ENCODE results near the gene ZNF138. TPM values are rescaled to one million over a fixed set of nuclear protein-coding genes. Genes with fewer than 3 reads are reported as not detected.
"Not testable (repeated sequence)": the region's sequence is repeated elsewhere in the genome, so short reads cannot be mapped to it uniquely, and the experiment has no call there.

ZNF138 gene
- total RNA-seq, 1 donor from 2014 or later: 17.1 TPM

DNA sequence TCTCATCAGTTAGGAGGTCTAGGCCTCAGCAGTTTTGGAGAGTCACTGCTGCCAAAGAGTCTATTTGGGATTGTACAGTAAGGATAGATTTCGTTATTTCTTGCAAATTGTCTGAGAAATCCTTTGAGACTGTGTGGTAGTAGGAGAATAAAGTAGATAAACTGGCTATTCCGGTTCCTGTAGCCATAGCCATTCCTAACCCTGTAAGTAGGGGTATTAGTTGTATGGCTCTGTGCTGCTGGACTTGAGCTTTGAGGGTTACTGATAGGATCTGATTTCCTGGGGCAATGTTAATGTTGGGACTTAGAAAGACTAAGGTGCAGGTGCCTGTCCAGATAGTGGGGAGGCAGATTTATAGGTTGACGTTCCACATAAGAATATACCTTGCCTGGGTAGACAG lies 36.1 kb upstream of the ZNF138 start:
- peaks cover 29% of the 10 kb centered on the region for H3K9me3 Mint-ChIP-seq
- H3K27me3 Mint-ChIP-seq (ENCODE audit: low read depth): no peaks in the 10 kb centered on the region
- no peak for DNase-seq (ENCODE audit: low spot score in 2 of 2, unreplicated experiment in 2 of 2)
- H3K36me3 Mint-ChIP-seq: peaks cover 3% of the 10 kb centered on the region
- no peaks in the 10 kb centered on the region for H3K4me1 Mint-ChIP-seq
- no peak overlapping the region for H3K27ac Mint-ChIP-seq
- TF ChIP-seq, protein P1, sequence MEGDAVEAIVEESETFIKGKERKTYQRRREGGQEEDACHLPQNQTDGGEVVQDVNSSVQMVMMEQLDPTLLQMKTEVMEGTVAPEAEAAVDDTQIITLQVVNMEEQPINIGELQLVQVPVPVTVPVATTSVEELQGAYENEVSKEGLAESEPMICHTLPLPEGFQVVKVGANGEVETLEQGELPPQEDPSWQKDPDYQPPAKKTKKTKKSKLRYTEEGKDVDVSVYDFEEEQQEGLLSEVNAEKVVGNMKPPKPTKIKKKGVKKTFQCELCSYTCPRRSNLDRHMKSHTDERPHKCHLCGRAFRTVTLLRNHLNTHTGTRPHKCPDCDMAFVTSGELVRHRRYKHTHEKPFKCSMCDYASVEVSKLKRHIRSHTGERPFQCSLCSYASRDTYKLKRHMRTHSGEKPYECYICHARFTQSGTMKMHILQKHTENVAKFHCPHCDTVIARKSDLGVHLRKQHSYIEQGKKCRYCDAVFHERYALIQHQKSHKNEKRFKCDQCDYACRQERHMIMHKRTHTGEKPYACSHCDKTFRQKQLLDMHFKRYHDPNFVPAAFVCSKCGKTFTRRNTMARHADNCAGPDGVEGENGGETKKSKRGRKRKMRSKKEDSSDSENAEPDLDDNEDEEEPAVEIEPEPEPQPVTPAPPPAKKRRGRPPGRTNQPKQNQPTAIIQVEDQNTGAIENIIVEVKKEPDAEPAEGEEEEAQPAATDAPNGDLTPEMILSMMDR (IDR thresholded peaks at IDR 0.05; ENCODE audit: unreplicated experiment): no peak
- H3K4me3 Mint-ChIP-seq: no peak overlapping the region

DNA sequence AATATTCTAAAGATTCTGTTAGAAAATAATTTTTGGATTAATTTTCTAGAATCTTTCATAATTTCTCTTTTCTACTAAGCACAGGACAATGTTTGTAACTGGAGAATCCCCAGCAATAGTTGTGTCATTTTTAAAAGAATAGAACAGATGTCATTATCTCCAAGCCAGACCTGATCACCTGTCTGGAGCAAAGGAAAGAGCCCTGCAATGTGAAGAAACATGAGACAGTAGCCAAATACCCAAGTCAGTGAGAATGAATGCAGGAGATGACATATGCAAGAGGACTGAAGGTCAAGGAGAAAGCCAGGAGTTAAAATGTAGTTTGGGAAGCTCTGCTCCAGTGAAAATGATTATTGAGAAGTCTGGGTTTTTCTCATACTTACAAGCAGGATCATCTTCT lies 25.4 kb upstream of the ZNF138 start:
- Mint-ChIP-seq H3K27me3 (ENCODE audit: low read depth) (no peaks in the 10 kb centered on the region), H3K9me3 (peaks cover 41% of the 10 kb centered on the region), H3K27ac (no peak overlapping the region), H3K36me3 (no peaks in the 10 kb centered on the region), H3K4me3 (no peak overlapping the region), H3K4me1 (no peaks in the 10 kb centered on the region)
- no peak for DNase-seq (ENCODE audit: low spot score in 2 of 2, unreplicated experiment in 2 of 2)
- TF ChIP-seq, protein P1 (IDR thresholded peaks at IDR 0.05; ENCODE audit: unreplicated experiment): no peak

DNA sequence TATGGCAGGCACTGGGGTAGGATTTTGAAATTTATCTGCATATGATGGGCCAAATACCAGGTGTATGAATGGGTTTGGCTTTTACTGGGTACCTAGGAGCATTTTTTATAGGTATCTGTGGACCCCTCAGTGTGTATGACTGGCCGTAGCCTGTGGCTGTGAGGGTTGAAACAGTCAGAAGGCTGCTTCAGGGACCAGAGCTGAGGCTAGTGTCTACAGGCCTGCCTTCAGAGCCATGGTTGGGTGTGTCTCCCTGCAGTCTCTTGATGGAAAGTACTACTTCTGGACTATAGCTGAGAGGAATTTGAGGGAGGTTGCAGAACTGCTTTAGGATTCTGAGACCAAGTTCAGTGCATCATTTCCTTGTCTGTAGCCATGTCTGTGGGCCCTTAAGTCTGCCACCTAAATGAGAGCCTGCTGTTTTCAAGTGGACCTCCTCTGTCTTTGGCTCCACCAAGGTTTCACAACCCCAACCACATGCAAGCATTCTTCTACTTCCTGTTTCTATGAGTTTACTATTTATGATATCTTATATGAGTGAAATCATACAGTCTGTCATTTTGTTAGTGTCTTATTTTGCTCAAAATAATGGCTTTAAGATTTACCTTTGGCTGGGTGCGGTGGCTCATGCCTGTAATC lies 19.9 kb upstream of the ZNF138 start:
- Mint-ChIP-seq H3K4me3 (no peak overlapping the region), H3K27ac (no peak overlapping the region), H3K27me3 (ENCODE audit: low read depth) (no peaks in the 10 kb centered on the region), H3K36me3 (no peaks in the 10 kb centered on the region), H3K4me1 (no peaks in the 10 kb centered on the region), H3K9me3 (peaks cover 49% of the 10 kb centered on the region)
- TF ChIP-seq, protein P1 (IDR thresholded peaks at IDR 0.05; ENCODE audit: unreplicated experiment): no peak
- no peak for DNase-seq (ENCODE audit: low spot score in 2 of 2, unreplicated experiment in 2 of 2)

DNA sequence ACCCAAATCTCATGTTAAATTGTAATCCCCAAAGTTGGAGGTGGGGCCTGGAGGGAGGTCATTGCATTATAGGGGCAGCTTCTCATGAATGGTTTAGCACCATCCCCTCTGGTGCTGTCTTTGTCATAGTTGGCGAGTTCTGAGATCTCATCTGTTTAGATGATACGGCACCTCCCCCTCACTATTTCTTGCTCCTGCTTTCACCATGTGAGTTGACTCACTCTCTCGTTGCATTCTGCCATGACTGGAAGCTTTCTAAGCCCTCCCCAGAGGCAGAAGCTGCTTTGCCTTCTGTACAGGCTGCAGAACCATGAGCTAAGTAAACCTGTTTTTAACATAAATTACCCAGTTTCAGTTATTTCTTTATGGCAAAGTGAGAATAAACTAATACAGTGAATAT lies 18.9 kb upstream of the ZNF138 start:
- H3K9me3 Mint-ChIP-seq: peaks cover 49% of the 10 kb centered on the region
- H3K4me3 Mint-ChIP-seq: no peak overlapping the region
- H3K4me1 Mint-ChIP-seq: no peaks in the 10 kb centered on the region
- no peaks in the 10 kb centered on the region for H3K27me3 Mint-ChIP-seq (ENCODE audit: low read depth)
- no peak for DNase-seq (ENCODE audit: low spot score in 2 of 2, unreplicated experiment in 2 of 2)
- TF ChIP-seq, protein P1 (IDR thresholded peaks at IDR 0.05; ENCODE audit: unreplicated experiment): no peak
- H3K27ac Mint-ChIP-seq: no peak overlapping the region
- H3K36me3 Mint-ChIP-seq: no peaks in the 10 kb centered on the region

DNA sequence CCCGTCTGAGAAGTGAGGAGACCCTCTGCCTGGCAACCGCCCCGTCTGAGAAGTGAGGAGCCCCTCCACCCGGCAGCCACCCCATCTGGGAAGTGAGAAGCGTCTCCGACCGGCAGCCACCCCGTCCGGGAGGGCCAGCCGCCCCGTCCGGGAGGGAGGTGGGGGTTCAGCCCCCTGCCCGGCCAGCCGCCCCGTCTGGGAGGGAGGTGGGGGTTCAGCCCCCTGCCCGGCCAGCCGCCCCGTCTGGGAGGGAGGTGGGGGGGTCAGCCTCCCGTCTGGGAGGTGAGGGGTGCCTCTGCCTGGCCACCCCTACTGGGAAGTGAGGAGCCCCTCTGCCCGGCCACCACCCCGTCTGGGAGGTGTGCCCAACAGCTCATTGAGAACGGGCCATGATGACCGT lies 9.4 kb upstream of the ZNF138 start:
- not testable (repeated sequence) for H3K4me3 Mint-ChIP-seq; H3K27me3 Mint-ChIP-seq (ENCODE audit: low read depth); H3K27ac Mint-ChIP-seq; DNase-seq (ENCODE audit: low spot score in 2 of 2, unreplicated experiment in 2 of 2); H3K4me1 Mint-ChIP-seq; H3K36me3 Mint-ChIP-seq
- peaks cover 41% of the 10 kb centered on the region for H3K9me3 Mint-ChIP-seq

DNA sequence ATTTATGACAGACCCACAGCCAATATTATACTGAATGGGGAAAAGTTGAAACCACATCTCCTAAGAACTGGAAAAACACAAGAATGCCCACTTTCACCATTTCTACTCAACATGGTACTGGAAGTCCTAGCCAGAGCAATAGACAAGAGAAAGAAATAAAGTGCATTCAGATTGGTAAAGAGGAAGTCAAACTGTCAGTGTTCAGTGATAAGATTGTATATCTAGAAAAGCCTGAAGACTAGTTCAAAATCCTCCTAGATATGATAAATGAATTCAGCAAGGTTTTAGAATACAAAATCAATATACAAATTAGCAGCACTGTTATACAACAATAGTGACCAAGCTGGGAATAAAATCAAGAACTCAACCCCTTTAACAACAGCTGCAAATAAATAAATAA lies 6.9 kb upstream of the ZNF138 start:
- no peak overlapping the region for H3K27ac Mint-ChIP-seq
- peaks cover 32% of the 10 kb centered on the region for H3K9me3 Mint-ChIP-seq
- H3K36me3 Mint-ChIP-seq: peaks cover 4% of the 10 kb centered on the region
- no peaks in the 10 kb centered on the region for H3K27me3 Mint-ChIP-seq (ENCODE audit: low read depth)
- no peak overlapping the region for H3K4me3 Mint-ChIP-seq
- TF ChIP-seq, protein P1 (IDR thresholded peaks at IDR 0.05; ENCODE audit: unreplicated experiment): no peak
- no peaks in the 10 kb centered on the region for H3K4me1 Mint-ChIP-seq
- DNase-seq (ENCODE audit: low spot score in 2 of 2, unreplicated experiment in 2 of 2): no peak

DNA sequence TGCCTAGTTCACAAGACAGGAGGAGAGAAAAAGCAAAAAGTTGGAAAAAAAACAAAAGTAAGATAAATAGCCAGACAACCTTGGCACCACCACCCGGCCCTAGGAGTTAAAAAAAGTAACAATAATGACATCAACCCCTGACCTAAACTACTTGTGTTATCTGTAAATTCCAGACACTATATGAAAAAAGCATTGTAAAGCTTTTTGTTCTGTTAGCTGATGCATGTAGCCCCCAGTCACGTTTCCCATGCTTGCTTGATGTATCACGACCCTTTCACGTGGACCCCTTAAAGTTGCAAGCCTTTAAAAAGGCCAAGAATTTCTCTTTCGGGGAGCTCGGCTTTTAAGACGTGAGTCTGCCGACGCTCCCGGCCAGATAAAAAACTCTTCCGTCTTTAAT lies 5.0 kb upstream of the ZNF138 start:
- H3K27me3 Mint-ChIP-seq (ENCODE audit: low read depth); H3K4me3 Mint-ChIP-seq; H3K4me1 Mint-ChIP-seq; H3K36me3 Mint-ChIP-seq; H3K27ac Mint-ChIP-seq; DNase-seq (ENCODE audit: low spot score in 2 of 2, unreplicated experiment in 2 of 2): not testable (repeated sequence)
- H3K9me3 Mint-ChIP-seq: peaks cover 28% of the 10 kb centered on the region
